ENCODE measurements around the gene PSMA4. TPM values are rescaled to one million over a fixed set of nuclear protein-coding genes. Genes with fewer than 3 reads are reported as not detected.

PSMA4 gene
- total and polyA plus RNA-seq, 10 of the 15 experiments (the other 5 are each of a cell fraction or from before 2014, with no cell fraction given): 210 to 1,221 (median 546) TPM

GRCh38 chr15:78536134-78536533, 4.1 kb upstream of the PSMA4 start:
- CTCF ChIA-PET: interaction anchor here (1.4 kb wide), 1 partner anchor 39 kb away, joined by 4 read pairs; no protein-coding TSS in a partner anchor
- RAD21 ChIA-PET (ENCODE audit: unreplicated experiment): interaction anchor here (1.2 kb wide), 1 partner anchor 9 kb away, joined by 3 read pairs; no protein-coding TSS in a partner anchor
- Histone ChIP-seq H3K4me3 (no peak overlapping the region), H3K9ac (ENCODE audit: control insufficient read depth, insufficient read depth, low read length) (no peak overlapping the region), H4K20me1 (ENCODE audit: control insufficient read depth, insufficient read depth) (no peaks in the 10 kb centered on the region), H3K36me3 (ENCODE audit: control insufficient read depth in 2 of 2, insufficient read depth in 2 of 2, low read length in 1 of 2) (no peaks in the 10 kb centered on the region), H3K27ac (ENCODE audit: control insufficient read depth, insufficient read depth) (no peak overlapping the region), H3K79me2 (ENCODE audit: control insufficient read depth, insufficient read depth, low read length) (peaks cover 13% of the 10 kb centered on the region), H2AFZ (ENCODE audit: control insufficient read depth, low read depth, low read length) (no peak overlapping the region), H3K9me3 (replicated peaks; ENCODE audit: control insufficient read depth, insufficient read depth, low read length) (no peaks in the 10 kb centered on the region), H3K27me3 (replicated peaks in 1 of 2; ENCODE audit: control insufficient read depth in 2 of 2, insufficient read depth in 2 of 2, low read length in 1 of 2) (no peaks in the 10 kb centered on the region), H3K4me1 (ENCODE audit: control insufficient read depth, insufficient read depth, low read length) (no peaks in the 10 kb centered on the region; the same call in 1 of the 2 replicates), H3K4me2 (ENCODE audit: control insufficient read depth, insufficient read depth) (no peak overlapping the region)
- BruUV-seq (replicated peaks): no TSS peak
- FAIRE-seq (no peak), DNase-seq (ENCODE audit: low read depth, low spot score) (no peak), ATAC-seq (no peak)
- SMC1A ChIA-PET (ENCODE audit: uncharacterized antibody, unreplicated experiment): interaction anchor here (1.1 kb wide), 1 partner anchor 16 kb away, joined by 4 read pairs; no protein-coding TSS in a partner anchor
- intact Hi-C loops (cut with micrococcal nuclease; ENCODE audit: unreplicated experiment): no loop called here
- in situ Hi-C loops (cut with MboI): no loop called here
- 95% methylated on average over 1 of the region's 1 CpG for WGBS (ENCODE audit: insufficient coverage, insufficient replicate concordance, low lambda C conversion rate, missing lambda C conversion rate)
- TF ChIP-seq GABPA (IDR thresholded peaks at IDR 0.05; ENCODE audit: low read depth): no peak
- TF ChIP-seq ATF7 (IDR thresholded peaks at IDR 0.05; ENCODE audit: low read depth): peak; percentile 41; the same call in 1 of the 2 replicates
- TF ChIP-seq RUNX3 (IDR thresholded peaks at IDR 0.05; ENCODE audit: low read length): peak; percentile 46; the same call in 1 of the 2 replicates
- peak; percentile 39 for TF ChIP-seq EED (IDR thresholded peaks at IDR 0.05; ENCODE audit: low read depth)
- TF ChIP-seq, protein P1, sequence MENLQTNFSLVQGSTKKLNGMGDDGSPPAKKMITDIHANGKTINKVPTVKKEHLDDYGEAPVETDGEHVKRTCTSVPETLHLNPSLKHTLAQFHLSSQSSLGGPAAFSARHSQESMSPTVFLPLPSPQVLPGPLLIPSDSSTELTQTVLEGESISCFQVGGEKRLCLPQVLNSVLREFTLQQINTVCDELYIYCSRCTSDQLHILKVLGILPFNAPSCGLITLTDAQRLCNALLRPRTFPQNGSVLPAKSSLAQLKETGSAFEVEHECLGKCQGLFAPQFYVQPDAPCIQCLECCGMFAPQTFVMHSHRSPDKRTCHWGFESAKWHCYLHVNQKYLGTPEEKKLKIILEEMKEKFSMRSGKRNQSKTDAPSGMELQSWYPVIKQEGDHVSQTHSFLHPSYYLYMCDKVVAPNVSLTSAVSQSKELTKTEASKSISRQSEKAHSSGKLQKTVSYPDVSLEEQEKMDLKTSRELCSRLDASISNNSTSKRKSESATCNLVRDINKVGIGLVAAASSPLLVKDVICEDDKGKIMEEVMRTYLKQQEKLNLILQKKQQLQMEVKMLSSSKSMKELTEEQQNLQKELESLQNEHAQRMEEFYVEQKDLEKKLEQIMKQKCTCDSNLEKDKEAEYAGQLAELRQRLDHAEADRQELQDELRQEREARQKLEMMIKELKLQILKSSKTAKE (IDR thresholded peaks at IDR 0.05; ENCODE audit: low read depth, poor library complexity, severe bottlenecking): no peak
- 0 out of 2 replicates have a peak, but pooled peaks have one; percentile 25 for TF ChIP-seq NFIC (IDR thresholded peaks at IDR 0.05; ENCODE audit: low read depth, low read length)
- TF ChIP-seq IKZF2 (IDR thresholded peaks at IDR 0.05): peak; percentile 32 to 38; a peak in 2 of 4 replicates
- no peak for TF ChIP-seq SUPT20H (IDR thresholded peaks at IDR 0.05; ENCODE audit: borderline replicate concordance, control insufficient read depth, low read depth, low read length)
- POLR2A ChIA-PET: no interaction called here
